Umbilical cord (tissue), 2 donors: Measurements from ENCODE around the gene MYLK2. TPM values are rescaled to one million over a fixed set of nuclear protein-coding genes. Genes with fewer than 3 reads are reported as not detected.
"Not testable (repeated sequence)": the region's sequence is repeated elsewhere in the genome, so short reads cannot be mapped to it uniquely, and the experiment has no call there.

Experiments
- DNase-seq: peaks from one replicate; pipeline ENCODE4 v3.0.0-alpha.2; 2015; ENCODE audit warnings: low spot score
- total RNA-seq: library from RNA; depleted of rRNA; stranded (reverse); fragments of >200 nt; gene quantifications from one replicate; pipeline ENCODE4 v1.2.3, GENCODE V29; 2014; ENCODE audit warnings: low replicate concordance; ENCODE audit not compliant: insufficient read depth

The MYLK2 gene
- total RNA-seq, 1 donor from 2014 or later: 0.72 TPM

- peak; percentile 62 for DNase-seq
Observed at GRCh38 chr20:31815408-31816188, 3.6 kb upstream of the MYLK2 start.

GRCh38 chr20:31816221-31816620, 2.9 kb upstream of the MYLK2 start:
- no peak for DNase-seq

- DNase-seq: no peak
Observed at GRCh38 chr20:31817461-31817860, 1.7 kb upstream of the MYLK2 start.

- no peak for DNase-seq
Observed at GRCh38 chr20:31818376-31818908, 714 bp upstream of the MYLK2 start.

- DNase-seq: no peak
Observed at GRCh38 chr20:31820228-31820627, 1.1 kb downstream of the MYLK2 start.

GRCh38 chr20:31821427-31821826, 2.3 kb downstream of the MYLK2 start:
- DNase-seq: no peak

- DNase-seq: peak; percentile 76
Observed at GRCh38 chr20:31822421-31823330, 3.5 kb downstream of the MYLK2 start.

- DNase-seq: no peak
Observed at GRCh38 chr20:31823360-31824124, 4.4 kb downstream of the MYLK2 start.

- no peak for DNase-seq
Observed at GRCh38 chr20:31824125-31824485, 4.9 kb downstream of the MYLK2 start.

- DNase-seq: no peak
Observed at GRCh38 chr20:31824554-31825313, 5.6 kb downstream of the MYLK2 start.

- no peak for DNase-seq
Observed at GRCh38 chr20:31826074-31826473, 6.9 kb downstream of the MYLK2 start.

GRCh38 chr20:31827059-31827458, 7.9 kb downstream of the MYLK2 start:
- DNase-seq: no peak

GRCh38 chr20:31828016-31828415, 8.9 kb downstream of the MYLK2 start:
- DNase-seq: not testable (repeated sequence)

GRCh38 chr20:31829731-31830130, 10.6 kb downstream of the MYLK2 start:
- no peak for DNase-seq

GRCh38 chr20:31830406-31830981, 11.3 kb downstream of the MYLK2 start:
- DNase-seq: no peak

GRCh38 chr20:31831211-31831610, 12.1 kb downstream of the MYLK2 start:
- DNase-seq: no peak

GRCh38 chr20:31831771-31832306, 12.7 kb downstream of the MYLK2 start:
- DNase-seq: no peak

GRCh38 chr20:31833130-31833930, 14.2 kb downstream of the MYLK2 start:
- peak; percentile 59 for DNase-seq

GRCh38 chr20:31833931-31834521, 14.9 kb downstream of the MYLK2 start:
- DNase-seq: peak; percentile 63
